Hypothalamus (tissue), 51 donors: ENCODE measurements around the gene HDAC4.

ENCODE experiments used
- DNase-seq, 51 donors: peaks; one replicate each; lab custom pipeline; 2025; lab: John Stamatoyannopoulos, UW

HDAC4 gene

DNA sequence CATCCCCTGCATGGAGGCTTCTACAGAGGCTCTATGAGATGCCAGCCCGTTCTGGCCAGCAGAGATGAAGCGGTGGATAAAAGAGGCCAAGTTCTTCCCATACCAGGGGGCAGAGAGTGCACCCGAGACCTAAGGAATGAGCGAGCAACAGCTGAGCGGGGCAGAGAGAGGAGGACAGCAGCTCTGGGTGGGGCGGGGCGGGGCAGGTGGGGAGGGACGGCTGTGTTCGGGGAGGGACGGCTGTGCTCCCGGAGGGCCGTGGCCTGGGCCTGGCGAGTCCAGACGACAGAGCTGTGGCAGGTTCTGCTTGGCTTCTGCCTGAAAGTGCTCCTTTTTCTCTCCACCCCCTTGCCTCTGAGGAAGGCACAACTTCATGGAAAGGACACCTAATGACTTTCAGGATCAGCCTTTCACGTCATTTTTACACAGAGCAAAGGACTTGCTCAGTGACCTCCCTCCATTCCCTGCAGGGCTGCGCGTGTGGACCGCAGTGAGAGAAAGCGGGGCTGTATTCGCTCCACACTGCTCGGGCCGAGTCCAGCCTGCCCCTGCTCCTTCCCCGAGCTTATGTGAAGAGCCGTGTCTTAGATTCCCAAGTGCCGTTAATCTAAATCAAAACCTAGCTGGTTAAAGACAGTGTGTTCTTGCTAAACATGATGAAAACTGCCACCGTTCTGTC, 232.9 kb downstream of the HDAC4 start:
- no peak for DNase-seq

DNA sequence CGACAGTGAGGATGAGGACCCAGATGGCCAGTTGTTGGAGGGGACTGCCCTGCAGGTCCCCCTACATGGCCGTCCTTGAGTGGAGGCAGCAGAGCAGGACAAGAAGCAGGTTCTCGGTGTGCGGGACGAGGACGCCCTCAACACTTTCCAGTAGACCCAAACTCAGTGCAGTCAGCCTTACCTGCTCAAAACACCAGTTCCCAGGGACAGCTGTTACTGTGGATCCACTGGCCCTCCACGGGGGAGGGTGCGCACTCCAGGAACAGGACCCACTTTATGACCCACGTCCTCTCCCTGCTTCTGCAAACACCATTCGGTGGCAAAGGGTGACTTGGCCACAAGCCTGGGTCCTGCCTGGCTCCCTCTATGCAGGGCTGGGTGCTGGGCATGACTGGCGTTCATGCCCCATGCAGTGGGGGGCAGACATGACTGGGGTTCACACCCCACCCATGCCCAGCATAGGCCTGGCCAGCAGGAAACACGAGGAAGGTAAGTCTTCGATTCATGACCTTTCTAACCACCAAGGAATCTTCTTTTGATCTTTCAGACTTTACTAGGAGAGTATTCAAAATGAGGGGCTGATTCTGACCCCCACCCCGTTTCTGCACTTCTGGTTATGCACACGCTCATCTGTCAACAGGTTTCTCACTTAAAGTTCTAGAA, 233.7 kb downstream of the HDAC4 start:
- DNase-seq = no peak

DNA sequence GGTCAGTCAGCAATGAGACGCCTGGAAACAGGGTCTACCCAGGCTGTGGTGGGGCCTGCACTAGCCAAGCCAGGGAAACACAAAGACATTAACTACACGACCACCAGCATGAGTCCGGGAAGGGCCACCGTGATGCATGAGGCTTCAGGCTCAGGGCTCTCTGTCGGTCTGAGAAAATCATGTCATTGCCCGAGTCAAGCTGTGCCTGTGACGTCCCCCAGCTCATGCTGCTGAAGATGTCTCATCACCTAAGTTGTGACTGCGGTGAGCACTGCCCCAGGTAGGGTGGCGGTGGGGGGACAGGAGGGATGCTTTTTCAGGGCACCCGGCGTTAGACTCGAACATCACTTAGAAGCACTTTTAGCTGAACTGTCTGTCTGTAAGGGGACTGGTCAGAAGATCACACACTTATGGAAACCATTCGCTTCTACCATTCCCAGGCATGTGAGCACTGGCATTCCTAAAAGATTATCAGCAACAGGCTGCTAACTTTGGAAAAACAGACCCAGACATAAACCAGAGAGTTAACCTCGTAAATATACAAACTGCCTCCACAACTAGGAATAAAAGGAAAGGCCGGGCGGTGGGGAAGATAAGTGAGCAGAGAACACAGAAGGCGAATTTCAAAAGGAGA, 234.5 kb downstream of the HDAC4 start:
- no peak for DNase-seq

DNA sequence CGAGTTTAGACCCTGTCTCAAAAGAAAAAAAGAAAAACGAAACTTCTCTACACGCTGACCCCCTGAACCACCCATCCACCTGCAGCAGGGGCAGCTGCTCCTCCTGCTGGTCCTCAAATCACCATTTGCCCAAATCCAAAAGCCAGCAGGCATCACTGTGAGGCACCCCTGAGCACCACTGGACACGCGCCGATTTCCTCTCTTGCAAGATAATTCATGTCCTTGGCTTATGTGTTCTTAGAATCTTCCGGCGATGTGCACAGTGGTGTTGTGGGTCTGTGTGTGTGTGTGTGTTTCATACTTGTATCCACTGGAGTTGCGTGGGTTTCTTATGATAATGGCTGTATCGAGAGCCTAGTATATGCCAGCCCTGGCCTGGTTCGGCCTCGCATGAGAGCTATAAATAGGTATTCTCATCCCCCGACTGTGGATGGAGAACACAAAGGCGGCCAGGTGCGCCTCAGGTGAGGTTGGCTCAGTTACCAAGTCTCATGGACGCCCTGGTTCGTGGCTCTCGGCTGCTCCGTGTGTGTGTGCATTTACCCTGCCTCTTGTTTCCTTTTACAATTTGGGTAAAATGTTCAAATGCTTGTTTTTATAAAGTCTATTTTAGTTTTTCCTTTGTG, 235.5 kb downstream of the HDAC4 start:
- no peak for DNase-seq

DNA sequence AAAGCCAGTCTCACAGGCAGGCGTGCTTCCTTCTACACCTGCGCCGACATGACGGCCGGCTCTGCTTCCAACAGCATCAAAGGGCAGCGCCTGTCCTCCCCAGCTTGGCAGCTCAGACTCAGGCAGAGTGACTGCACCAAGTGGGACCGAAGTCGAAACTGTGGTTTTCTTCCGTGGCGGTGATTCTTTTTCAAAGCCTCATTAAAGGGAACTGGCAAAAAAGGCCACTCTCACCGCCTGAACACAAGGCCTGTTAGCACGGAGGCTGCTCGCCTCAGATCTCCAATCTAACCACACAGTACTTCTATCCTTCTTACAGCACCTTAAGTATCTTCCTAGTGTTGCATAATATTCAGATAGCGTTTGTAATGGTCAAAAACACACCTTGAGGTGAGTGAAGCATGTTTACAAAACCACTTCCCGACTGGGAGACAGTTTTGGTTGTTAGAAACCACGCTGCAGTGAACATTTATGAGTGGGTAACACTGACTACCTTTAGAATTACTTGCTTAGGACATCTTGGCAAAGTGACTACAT, 236.4 kb downstream of the HDAC4 start:
- peak in 8 of 51 donors; percentile 23 to 72 (median 39) for DNase-seq

DNA sequence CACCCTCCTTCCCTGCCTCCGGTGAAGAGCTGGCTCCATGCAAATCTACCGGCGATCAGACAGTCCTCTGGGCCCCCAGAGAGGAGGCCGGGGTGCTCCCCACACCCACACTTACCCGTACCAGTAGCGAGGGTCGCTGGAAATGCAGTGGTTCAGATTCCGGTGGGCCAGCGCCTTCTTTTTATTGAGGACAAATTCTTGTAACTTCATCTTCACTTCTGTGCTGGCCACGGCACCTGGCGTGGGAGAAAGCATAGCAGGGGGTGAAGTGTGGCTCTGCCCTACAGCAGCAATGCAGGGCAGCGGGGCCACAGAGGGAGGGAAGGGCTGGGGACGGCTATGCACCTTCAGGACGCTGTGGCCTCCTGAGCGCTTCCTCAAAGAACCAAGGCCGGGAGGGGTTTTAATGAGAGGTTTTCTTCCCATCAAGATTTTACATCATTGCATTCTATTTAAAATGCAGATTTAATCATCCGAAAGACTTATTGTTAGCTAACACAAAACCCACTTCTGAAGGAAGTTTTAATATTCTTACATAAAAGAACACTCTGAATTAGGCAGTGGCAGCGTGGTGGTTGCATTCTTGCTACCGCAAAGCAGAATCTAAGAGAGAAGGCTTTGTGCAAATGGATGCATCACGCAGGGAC, 237.0 kb downstream of the HDAC4 start:
- no peak for DNase-seq

DNA sequence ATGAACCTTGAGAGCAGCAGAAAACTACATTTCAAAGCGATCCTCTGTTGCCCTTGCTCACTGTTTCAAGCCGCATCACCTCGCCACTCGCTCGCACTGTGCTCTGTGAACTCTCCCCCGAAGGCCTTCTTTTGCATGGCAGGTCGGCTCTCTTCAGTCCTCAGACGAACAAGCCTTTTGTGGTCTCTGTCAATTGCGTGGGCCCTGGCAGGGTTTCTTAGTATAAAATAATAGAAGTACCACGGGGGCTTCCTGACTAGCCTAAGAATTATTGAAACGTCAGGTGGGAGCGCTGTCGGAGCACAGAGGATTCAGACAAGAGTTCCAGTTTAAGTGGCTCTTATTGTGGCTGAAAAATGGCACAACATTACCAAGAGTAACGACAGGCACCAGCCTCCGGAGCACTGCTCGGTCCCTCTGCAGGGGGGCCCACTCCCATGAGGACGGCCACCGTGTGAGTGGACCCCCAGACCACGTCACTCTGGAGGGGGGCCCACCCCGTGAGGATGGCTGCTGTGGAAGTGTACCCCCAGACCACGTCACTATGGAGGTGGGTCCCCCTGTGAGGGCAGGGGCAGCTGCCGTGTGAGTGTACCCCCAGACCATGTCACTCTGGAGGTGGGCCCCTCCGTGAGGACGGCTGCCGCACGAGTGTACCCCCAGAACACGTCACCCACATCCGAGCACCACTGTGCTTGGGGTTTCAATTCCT, 237.7 kb downstream of the HDAC4 start:
- DNase-seq = no peak

DNA sequence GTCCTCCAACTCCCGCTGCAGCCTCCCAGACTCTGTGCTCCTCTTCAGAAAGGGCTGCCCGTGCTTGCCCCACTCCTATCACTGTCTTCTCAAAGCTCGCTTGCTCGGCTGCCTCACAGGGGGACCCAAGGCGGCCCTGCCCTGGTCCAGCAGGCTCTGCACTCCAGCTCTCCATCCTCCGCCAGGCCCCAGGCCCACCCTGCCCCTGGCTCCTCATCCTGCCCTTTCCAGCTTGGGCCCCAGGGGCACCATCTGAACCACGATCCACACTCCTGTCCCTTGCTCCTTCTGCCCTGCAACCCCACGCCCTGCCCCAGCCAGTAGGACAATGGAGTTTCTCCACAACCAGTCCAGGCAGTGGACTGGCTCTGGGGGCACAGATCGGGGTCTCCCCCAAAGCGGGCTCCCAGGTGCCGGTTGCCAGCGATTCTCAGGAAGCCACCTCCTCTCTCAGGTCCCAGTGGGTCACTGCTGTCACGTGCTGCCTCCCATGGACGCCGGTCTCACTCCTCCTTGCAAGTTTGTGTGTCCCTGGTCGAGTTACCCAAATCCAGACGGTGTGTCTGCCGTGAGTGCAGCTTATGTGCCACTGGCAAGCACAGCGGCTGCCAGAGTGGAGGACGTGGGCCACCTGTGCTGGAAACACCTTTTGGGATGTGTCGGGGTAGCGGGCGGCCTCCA, 238.5 kb downstream of the HDAC4 start:
- DNase-seq = no peak

DNA sequence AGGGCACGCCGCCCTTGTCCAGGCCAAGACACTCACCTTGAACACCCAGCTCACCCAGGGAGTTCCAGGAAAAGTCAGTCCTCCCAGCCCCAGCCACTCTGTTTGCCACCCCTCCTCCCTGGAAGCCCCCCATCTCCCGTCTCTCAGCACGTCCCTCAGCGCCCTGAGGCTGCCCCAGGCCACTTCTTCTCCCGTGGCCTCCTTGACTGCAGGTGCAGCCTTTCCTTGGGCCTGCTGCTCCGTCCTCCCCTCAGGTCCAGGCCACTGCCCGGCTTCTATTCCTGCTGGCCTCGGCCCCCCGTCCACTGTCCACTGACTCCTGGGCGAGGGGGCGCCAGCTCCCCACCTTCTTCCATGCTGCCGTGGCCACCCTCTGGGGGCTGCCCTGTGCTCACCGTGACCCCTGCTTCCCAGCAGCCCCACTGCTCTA, 239.1 kb downstream of the HDAC4 start:
- no peak for DNase-seq

DNA sequence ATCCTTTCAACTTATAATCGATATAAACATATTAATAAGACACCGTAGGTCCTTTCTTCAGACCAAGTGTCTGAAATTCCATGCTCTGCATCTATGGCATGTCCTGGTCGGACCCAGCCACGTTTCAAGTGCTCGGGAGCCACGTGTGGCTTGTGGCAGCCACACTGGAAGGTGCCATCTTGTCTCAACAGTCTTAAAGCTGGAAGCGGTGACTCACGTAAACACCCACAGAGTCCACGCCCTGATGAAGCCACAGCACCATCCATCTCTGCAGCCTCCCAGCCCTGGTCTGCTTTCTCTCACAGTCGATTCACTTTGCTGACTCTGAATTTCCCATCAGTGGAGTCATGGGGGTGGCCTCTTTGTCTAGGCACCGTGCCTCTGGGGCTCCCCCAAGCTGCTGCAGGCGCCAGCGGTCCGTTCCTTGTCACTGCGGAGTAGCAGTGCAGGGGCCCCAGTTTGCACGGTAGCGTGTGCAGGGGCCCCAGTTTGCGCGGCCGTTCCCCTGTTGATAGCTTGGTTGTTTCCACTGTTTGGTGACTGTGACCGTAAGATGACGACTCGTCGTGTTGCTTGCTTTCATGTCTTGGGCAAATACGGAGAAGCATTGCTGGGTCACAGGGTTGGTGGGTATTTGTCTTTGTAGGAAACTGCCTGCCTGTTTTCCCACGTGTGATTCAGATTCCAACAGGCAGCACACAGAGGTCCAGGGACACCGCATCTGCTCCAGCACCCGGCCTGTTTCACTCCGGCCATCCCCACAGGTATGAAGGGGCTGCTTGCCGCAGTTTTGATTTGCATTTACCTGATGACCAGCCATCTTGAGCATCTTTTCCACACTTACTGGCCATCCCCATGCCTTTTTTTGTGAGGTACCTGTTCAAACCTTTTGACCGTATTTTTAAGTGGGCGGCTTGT, 240.3 kb downstream of the HDAC4 start:
- DNase-seq = no peak

DNA sequence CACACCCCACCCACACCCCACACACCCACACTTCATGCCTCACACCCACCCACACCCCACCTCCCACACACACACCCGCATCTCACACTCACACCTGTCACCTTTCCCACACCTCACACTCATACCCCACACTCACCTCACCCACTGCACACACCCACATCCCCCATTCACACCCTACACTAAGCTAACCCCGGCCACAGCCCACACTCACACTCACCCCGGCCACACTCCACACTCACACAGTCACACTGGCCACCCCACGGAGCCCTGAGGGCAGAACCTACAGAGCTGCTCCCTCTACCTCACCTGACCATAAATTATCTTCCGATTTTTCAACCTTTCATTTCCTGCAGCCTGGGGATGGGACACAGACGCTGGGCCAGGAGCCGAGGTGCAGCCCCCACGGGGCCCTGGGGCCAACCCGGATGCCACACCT, 241.3 kb downstream of the HDAC4 start:
- no peak for DNase-seq

DNA sequence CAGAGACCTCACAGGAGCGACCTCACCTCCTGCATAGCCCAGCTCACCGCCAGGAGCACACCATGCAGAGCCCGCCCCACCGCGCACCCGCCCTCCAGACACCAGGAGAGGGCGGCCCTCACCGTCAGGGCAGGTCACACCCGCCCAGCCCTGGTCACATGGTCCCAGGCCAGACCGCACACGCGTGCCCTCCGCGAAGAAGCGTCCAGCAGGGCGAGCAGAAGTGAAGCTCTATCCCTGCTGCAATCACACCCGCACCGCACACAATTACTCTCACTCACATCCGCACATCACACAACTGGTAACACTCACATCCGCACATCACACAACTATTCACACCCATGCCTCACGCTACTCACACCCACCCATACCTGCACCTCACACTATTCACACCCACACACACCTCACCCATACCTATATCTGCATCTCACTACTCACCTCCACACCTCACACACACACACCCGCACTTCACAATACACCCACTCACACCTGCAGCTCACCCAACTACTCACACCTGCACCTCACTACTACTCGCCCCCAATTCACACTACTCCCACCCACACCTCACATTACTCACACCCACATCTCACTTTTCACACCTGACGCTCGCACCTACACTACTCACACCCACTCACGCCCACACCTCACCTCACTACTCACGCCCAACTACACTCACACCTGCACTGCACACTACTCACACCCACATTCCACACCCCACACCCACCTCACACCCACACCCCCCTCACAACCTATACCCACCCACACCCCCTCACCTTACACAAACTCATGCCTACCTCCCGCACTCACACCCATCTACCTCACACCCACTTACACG, 242.0 kb downstream of the HDAC4 start:
- DNase-seq = no peak

DNA sequence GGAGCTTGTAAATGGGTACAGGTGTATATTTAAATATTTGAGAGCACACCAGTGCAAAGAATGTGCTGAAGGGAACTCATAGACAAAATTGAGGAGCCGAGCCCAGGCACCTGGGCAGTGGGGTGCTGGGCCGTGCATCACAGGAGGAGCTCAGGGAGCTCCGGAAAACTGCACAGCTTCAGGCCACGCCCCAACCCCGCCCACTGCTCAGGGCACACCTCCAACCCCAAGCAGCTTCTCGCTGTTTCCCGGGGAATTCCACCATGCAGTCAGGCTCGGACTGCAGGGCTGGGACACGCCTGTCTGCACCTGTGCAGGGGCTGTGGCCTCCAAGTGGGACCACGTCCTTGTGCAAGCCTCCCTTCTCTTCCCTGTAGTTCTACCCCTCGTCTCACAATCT, 243.0 kb downstream of the HDAC4 start:
- DNase-seq = peak in 1 of 51 donors; percentile 28

DNA sequence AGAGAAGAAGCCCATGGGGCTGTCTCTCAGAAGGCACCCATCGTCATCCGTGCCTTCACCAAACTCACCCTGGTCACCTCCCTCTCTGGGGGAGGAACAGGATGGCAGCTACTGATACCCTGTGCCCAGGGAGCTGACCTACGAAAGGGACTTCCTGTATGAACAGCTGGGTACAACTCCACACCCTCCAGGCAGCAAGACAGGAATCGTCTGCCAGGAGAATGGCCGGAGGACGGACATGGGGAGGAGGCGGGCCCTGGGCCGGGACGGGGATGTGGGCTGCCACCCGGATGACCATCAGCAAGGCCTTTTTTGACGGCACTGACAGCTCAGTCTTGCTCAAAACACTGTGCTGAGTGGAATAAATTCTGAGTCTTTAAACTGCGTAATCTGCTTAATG, 243.6 kb downstream of the HDAC4 start:
- no peak for DNase-seq

DNA sequence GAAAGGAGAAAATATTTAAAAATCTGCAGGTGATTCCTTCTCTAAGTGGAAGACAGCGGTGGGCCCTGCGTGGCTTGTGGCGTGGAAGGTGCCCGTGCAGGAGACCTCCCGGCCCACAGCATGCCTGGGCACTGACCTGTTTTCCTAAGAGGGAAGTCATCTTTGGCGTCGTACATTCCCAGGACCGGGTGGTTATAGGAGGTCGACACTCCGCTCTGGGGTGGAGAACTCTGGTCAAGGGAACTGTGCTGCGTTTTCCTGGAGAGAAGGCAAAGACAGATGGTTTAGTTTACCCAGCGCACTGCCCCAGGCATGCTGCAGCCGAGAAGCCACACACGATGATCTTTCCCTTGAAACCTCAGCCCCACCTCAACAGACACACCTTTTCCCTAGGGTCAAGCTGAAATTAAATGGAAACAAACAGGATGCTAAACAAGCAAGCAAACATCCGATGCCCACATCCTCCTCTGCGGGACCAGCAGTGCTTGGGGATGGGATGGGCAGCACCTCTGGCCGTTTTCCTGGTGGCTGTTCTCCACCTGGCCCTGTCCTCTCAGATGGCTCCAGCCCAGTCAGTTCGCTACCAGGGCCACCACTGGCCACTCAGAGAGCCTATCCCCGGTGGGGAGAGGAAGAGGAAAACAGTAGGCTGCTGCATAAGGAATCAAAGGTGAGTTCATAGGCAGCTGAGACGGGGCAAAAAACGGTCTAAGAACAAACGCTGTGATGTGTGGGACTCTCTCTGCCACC, 244.1 kb downstream of the HDAC4 start:
- no peak for DNase-seq

DNA sequence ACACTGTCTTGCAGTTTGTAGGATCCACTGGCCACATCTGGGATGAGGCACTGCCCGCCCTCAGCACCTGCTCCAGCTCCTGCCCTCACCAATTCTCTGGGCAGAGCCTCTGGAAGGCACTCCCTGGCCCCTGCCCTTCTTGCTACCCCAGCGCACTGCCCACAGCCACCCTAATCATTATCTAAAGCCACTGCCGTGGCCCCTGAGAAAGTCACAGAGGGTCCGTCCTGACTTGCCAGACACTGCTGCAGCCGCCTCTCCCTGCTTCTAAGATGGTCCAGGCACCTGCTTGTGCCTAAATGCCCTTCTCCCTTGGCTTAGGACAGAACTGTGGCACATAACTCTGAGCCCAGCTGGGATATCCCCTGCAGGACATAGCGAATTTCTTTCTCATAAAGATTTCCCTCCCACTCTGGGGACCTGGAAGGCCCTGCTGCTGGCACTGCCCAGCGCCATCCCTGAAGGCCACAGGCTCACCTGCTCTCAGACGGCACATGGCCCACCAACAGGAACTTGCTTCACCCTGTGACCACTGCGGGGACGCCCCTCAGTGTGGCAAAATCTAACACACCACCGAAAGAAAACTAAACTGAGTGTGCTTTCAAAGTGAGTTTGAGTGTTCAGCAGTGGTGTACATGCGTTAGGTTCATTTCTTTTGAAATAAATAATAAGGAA, 244.9 kb downstream of the HDAC4 start:
- peak in 1 of 51 donors; percentile 46 for DNase-seq
